Spleen (tissue), 7 donors: Measurements from ENCODE around the gene UGT1A5.

Source experiments
- POLR2A ChIP-seq, 3 donors: fragments of 450-650 bp; IDR thresholded peaks; one replicate each; pipeline ENCODE4 v1.5.1; 2017; ENCODE audit warnings: antibody characterized with exemption in 3 of 3, mild to moderate bottlenecking in 1 of 3
- TF ChIP-seq, protein P1 (sequence below), 11 experiments: fragments of 200-600 bp in 7 of 11; fragments of 450-650 bp in 4 of 11; sonication (generic) in 4 of 11; IDR thresholded peaks in 8 of 11; conservative IDR thresholded peaks in 3 of 11; 1 replicate in 7 of 11; 2 replicates in 4 of 11; pipeline versions ENCODE4 v1.4.0 to v1.8.0; 2016 to 2021; ENCODE audit warnings: antibody characterized with exemption in 11 of 11, inconsistent platforms in 4 of 11, mild to moderate bottlenecking in 1 of 11
- donor health status: DM: no; HTN: no; CAD: no; lungs with moderate emphysema.
- donor health status: DM: no; HTN: no; CAD: no.
- donor health status: DM: no; HTN: no; CAD: no.

DNA sequence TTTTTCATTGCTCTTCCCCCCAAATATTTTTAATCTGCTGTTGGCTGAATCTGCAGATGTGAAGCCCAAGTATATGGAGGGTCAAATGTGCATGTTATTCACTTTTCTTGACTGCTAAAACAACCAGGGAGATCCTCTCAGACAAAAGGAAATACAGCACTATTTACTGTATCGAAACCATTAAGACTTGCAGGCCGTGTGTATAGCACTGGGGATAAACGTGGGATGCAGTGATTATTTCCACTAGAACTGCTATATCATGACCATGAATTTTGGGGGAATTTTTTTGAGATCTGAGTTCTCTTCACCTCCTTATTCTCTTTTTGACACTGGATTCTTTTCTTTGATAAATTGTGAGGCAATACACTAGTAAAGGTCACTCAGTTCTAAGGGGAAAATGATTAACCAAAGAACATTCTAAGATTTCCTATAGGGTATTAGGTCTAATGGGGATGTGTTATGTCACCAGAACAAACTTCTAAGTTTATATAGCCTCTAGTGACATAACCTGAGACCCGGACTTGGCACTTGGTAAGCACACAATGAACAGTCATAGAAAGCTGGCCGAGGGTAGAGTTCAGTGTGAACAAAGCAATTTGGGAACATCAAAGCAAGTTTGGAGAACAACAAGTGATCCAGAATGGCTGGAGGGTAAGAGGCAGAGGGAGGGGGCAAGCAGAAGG, 32.5 kb downstream of the UGT1A5 start:
- TF ChIP-seq, protein P1, sequence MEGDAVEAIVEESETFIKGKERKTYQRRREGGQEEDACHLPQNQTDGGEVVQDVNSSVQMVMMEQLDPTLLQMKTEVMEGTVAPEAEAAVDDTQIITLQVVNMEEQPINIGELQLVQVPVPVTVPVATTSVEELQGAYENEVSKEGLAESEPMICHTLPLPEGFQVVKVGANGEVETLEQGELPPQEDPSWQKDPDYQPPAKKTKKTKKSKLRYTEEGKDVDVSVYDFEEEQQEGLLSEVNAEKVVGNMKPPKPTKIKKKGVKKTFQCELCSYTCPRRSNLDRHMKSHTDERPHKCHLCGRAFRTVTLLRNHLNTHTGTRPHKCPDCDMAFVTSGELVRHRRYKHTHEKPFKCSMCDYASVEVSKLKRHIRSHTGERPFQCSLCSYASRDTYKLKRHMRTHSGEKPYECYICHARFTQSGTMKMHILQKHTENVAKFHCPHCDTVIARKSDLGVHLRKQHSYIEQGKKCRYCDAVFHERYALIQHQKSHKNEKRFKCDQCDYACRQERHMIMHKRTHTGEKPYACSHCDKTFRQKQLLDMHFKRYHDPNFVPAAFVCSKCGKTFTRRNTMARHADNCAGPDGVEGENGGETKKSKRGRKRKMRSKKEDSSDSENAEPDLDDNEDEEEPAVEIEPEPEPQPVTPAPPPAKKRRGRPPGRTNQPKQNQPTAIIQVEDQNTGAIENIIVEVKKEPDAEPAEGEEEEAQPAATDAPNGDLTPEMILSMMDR (IDR thresholded peaks at IDR 0.05 in 8 of 11, conservative IDR thresholded peaks at IDR 0.05 in 3 of 11): no peak
- no peak for TF ChIP-seq POLR2A (IDR thresholded peaks at IDR 0.05)
